Measurements from ENCODE around the gene ZNF267. TPM values are rescaled to one million over a fixed set of nuclear protein-coding genes. Genes with fewer than 3 reads are reported as not detected.
"Not testable (repeated sequence)": the region's sequence is repeated elsewhere in the genome, so short reads cannot be mapped to it uniquely, and the experiment has no call there.

Gene ZNF267
- total RNA-seq, 4 donors from 2014 or later: 10.6 to 51.2 (median 12.0) TPM

GRCh38 chr16:31899505-31899904 lies 25.9 kb downstream of the ZNF267 start:
- TF ChIP-seq POLR2A (IDR thresholded peaks at IDR 0.05) (no peak), CTCF (IDR thresholded peaks at IDR 0.05) (no peak)
- no peak for DNase-seq
- Histone ChIP-seq H3K4me3 (no peak overlapping the region), H3K36me3 (peaks cover 0 to 54% (median 0%) of the 10 kb centered on the region in 3 donors), H3K4me1 (no peaks in the 10 kb centered on the region), H3K27ac (no peak overlapping the region), H3K27me3 (no peaks in the 10 kb centered on the region), H3K9me3 (peaks cover 0 to 26% (median 0%) of the 10 kb centered on the region in 4 donors)

GRCh38 chr16:31904571-31904970 lies 31.0 kb downstream of the ZNF267 start:
- H3K9me3 ChIP-seq: peaks cover 0 to 51% (median 12%) of the 10 kb centered on the region in 4 donors
- not testable (repeated sequence) for H3K4me1 ChIP-seq

GRCh38 chr16:31913668-31914067 lies 40.1 kb downstream of the ZNF267 start:
- no peak for DNase-seq
- Histone ChIP-seq H3K4me3 (no peak overlapping the region), H3K27ac (no peak overlapping the region), H3K27me3 (no peaks in the 10 kb centered on the region), H3K4me1 (no peaks in the 10 kb centered on the region), H3K9me3 (peaks cover 0 to 90% (median 20%) of the 10 kb centered on the region in 4 donors), H3K36me3 (peaks cover 0 to 78% (median 6%) of the 10 kb centered on the region in 3 donors)
- TF ChIP-seq CTCF (IDR thresholded peaks at IDR 0.05) (no peak), POLR2A (IDR thresholded peaks at IDR 0.05) (no peak)

More at GRCh38 chr16:31904571-31904970, 31.0 kb downstream of the ZNF267 start:
- DNase-seq, H3K27me3 ChIP-seq, H3K27ac ChIP-seq, H3K4me3 ChIP-seq: not testable (repeated sequence)
- H3K36me3 ChIP-seq: peaks cover 0 to 32% (median 0%) of the 10 kb centered on the region in 3 donors

GRCh38 chr16:31916056-31916488 lies 42.5 kb downstream of the ZNF267 start:
- Histone ChIP-seq H3K9me3 (peaks cover 0 to 98% (median 28%) of the 10 kb centered on the region in 4 donors), H3K36me3 (peaks cover 0 to 70% (median 6%) of the 10 kb centered on the region in 3 donors), H3K27ac (no peak overlapping the region), H3K4me3 (no peak overlapping the region), H3K27me3 (no peaks in the 10 kb centered on the region), H3K4me1 (no peaks in the 10 kb centered on the region)
- DNase-seq: no peak
- TF ChIP-seq CTCF (IDR thresholded peaks at IDR 0.05): no peak
- TF ChIP-seq POLR2A (IDR thresholded peaks at IDR 0.05): no peak

GRCh38 chr16:31920373-31920772 lies 46.8 kb downstream of the ZNF267 start:
- no peak overlapping the region for H3K27ac ChIP-seq
- H3K36me3 ChIP-seq: peaks cover 0 to 32% (median 6%) of the 10 kb centered on the region in 3 donors
- no peaks in the 10 kb centered on the region for H3K27me3 ChIP-seq
- H3K4me1 ChIP-seq: no peaks in the 10 kb centered on the region
- DNase-seq: no peak
- H3K9me3 ChIP-seq: peaks cover 0 to 81% (median 19%) of the 10 kb centered on the region in 4 donors
- no peak overlapping the region for H3K4me3 ChIP-seq
- no peak for TF ChIP-seq POLR2A (IDR thresholded peaks at IDR 0.05)
- no peak for TF ChIP-seq CTCF (IDR thresholded peaks at IDR 0.05)

GRCh38 chr16:31951806-31952205 lies 78.2 kb downstream of the ZNF267 start:
- H3K27me3 ChIP-seq, H3K36me3 ChIP-seq, H3K4me1 ChIP-seq, DNase-seq, H3K9me3 ChIP-seq, H3K27ac ChIP-seq, H3K4me3 ChIP-seq: not testable (repeated sequence)

GRCh38 chr16:31952206-31952605 lies 78.6 kb downstream of the ZNF267 start:
- not testable (repeated sequence) for H3K27ac ChIP-seq, DNase-seq, H3K4me1 ChIP-seq, H3K4me3 ChIP-seq, H3K9me3 ChIP-seq, H3K36me3 ChIP-seq, H3K27me3 ChIP-seq
